ENCODE data around the gene IL27RA. TPM values are rescaled to one million over a fixed set of nuclear protein-coding genes. Genes with fewer than 3 reads are reported as not detected.

Gene IL27RA
- total RNA-seq, 1 experiment from 2014 or later = 13.6 TPM

DNA sequence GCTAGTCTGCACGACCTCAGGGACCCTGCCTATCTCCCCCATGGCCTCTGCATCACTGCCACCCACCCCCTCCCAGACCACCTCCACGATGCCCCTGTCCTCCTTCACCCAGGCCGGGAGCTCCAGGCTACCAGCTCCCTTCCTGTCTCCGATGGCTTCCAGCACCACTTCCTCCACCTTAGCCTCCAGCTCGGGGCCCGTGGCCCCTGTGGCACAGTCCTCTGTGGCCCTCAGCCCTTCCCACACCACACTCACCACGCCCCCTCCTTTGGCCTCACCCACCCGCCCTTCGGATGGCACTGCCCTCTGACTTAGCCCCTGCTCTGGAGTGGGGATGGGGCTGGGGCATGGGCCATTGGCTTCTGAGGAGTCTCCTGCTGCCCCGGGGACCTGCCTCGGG, 23.2 kb downstream of the IL27RA start:
- no peak overlapping the region for H3K14ac ChIP-seq (ENCODE audit: insufficient read depth, low read length)
- H3K4me1 ChIP-seq (ENCODE audit: insufficient read depth, low read length) = no peaks in the 10 kb centered on the region; the same call in 1 of the 2 replicates
- no peak overlapping the region for H4K91ac ChIP-seq (ENCODE audit: insufficient read length, low read depth, low read length)
- H3K23me2 ChIP-seq (ENCODE audit: insufficient read length, low read depth, low read length, poor library complexity, severe bottlenecking) = peaks cover 6% of the 10 kb centered on the region
- no peak overlapping the region for H3K27ac Mint-ChIP-seq
- no peaks in the 10 kb centered on the region for H3K9me3 ChIP-seq (ENCODE audit: control insufficient read depth, low read depth, low read length)
- H2AK5ac ChIP-seq (ENCODE audit: insufficient read length, low read length) = no peak overlapping the region
- no peaks in the 10 kb centered on the region; a peak in 2 of 5 replicates for H3K9me3 Mint-ChIP-seq
- no peak overlapping the region for H2BK15ac ChIP-seq (ENCODE audit: low read depth, low read length)
- H2BK20ac ChIP-seq (ENCODE audit: low read depth, low read length, poor library complexity, severe bottlenecking) = no peak overlapping the region
- no peak overlapping the region for H2BK120ac ChIP-seq (ENCODE audit: low read depth, low read length, poor library complexity, severe bottlenecking)
- H3K27ac ChIP-seq (ENCODE audit: insufficient read length, low read depth, low read length) = no peak overlapping the region
- no peaks in the 10 kb centered on the region for H3K79me1 ChIP-seq (ENCODE audit: insufficient read depth, low read depth, low read length, poor library complexity, severe bottlenecking)
- H2BK12ac ChIP-seq (ENCODE audit: insufficient read length, low read depth, low read length) = no peak overlapping the region
- H3K27me3 Mint-ChIP-seq (ENCODE audit: low read depth) = peaks cover 33% of the 10 kb centered on the region
- TF ChIP-seq, protein P1, sequence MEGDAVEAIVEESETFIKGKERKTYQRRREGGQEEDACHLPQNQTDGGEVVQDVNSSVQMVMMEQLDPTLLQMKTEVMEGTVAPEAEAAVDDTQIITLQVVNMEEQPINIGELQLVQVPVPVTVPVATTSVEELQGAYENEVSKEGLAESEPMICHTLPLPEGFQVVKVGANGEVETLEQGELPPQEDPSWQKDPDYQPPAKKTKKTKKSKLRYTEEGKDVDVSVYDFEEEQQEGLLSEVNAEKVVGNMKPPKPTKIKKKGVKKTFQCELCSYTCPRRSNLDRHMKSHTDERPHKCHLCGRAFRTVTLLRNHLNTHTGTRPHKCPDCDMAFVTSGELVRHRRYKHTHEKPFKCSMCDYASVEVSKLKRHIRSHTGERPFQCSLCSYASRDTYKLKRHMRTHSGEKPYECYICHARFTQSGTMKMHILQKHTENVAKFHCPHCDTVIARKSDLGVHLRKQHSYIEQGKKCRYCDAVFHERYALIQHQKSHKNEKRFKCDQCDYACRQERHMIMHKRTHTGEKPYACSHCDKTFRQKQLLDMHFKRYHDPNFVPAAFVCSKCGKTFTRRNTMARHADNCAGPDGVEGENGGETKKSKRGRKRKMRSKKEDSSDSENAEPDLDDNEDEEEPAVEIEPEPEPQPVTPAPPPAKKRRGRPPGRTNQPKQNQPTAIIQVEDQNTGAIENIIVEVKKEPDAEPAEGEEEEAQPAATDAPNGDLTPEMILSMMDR (conservative IDR thresholded peaks at IDR 0.05) = no peak
- peaks cover 15 to 23% (median 16%) of the 10 kb centered on the region in 3 experiments for H3K36me3 Mint-ChIP-seq (ENCODE audit: insufficient read depth in 1 of 3, low read depth in 3 of 3)
- no peak for DNase-seq
- no peak overlapping the region for H3K18ac ChIP-seq (ENCODE audit: insufficient read length, low read depth, low read length)
- no peak overlapping the region for H3K9ac ChIP-seq (ENCODE audit: extremely low read depth, insufficient read length, low read length)
- no peak overlapping the region for H3K4me3 Mint-ChIP-seq
- H3K4ac ChIP-seq (ENCODE audit: low read depth, low read length) = no peak overlapping the region
- WGBS (ENCODE audit: extremely low coverage, insufficient read length, low lambda C conversion rate) = no CpG with 5 or more reads among the region's 11 CpGs
- no peak overlapping the region for H2AFZ ChIP-seq (ENCODE audit: low read length)
- H4K8ac ChIP-seq (replicated peaks; ENCODE audit: insufficient read length, low read depth, low read length) = no peak overlapping the region
- H4K20me1 ChIP-seq (ENCODE audit: control insufficient read depth, insufficient read depth, insufficient read length) = no peaks in the 10 kb centered on the region
- no peak overlapping the region for H3K56ac ChIP-seq (ENCODE audit: insufficient read length, low read depth, low read length)
- peaks cover 8% of the 10 kb centered on the region for H3K27me3 ChIP-seq (ENCODE audit: insufficient read depth, low read length)
- H3K4me1 Mint-ChIP-seq = peaks cover 9 to 18% of the 10 kb centered on the region in 2 experiments
- H3T11ph ChIP-seq (ENCODE audit: low read length) = no peak overlapping the region
- H3K4me2 ChIP-seq (ENCODE audit: insufficient read depth, insufficient read length, low read length) = no peak overlapping the region
- no peak overlapping the region for H3K23ac ChIP-seq (ENCODE audit: insufficient read length, low read depth, low read length)
- H3K79me2 ChIP-seq (ENCODE audit: insufficient read depth, low read length) = no peaks in the 10 kb centered on the region
- H2BK5ac ChIP-seq (ENCODE audit: insufficient read length, low read length) = no peak overlapping the region
- H4K5ac ChIP-seq (ENCODE audit: insufficient read length, low read depth, low read length) = no peak overlapping the region
